ENCODE measurements around the gene SYT14.
"Not testable (repeated sequence)": the region's sequence is repeated elsewhere in the genome, so short reads cannot be mapped to it uniquely, and the experiment has no call there.

SYT14 gene

DNA sequence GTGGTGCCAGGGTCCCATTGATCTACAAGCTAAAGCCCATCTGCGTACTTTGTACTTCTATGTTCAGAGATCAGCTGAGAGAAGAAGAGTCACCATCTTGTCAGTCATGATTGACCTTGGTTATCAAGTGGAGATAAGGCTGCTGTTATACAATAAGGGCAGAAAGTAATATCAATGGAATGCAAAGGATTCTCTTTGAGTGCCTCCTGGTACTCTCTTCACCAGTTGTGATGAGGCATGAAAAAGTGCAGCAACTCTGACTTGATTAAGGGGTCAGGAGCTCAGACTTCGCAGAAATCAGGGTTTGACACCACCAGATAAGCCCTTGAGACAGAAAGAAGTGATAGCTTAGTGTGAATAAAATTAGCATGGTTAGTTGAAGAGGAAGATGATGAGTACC lies 25.7 kb upstream of the SYT14 start:
- no peak overlapping the region for H3K9ac ChIP-seq (ENCODE audit: low read length)
- no peaks in the 10 kb centered on the region for H3K27me3 ChIP-seq (ENCODE audit: low read depth, low read length)
- H3K4me1 ChIP-seq (ENCODE audit: low read length) = no peaks in the 10 kb centered on the region
- no peak overlapping the region for H3K4me3 ChIP-seq (ENCODE audit: low read length)
- H3K36me3 ChIP-seq (replicated peaks; ENCODE audit: low read depth, low read length) = no peaks in the 10 kb centered on the region
- no peak overlapping the region for H2AFZ ChIP-seq (ENCODE audit: low read depth, low read length)
- no peaks in the 10 kb centered on the region for H3K9me3 ChIP-seq (ENCODE audit: insufficient read depth, low read length)
- H3K27ac ChIP-seq (ENCODE audit: low read length) = no peak overlapping the region
- H3K79me2 ChIP-seq (ENCODE audit: low read length) = no peaks in the 10 kb centered on the region
- no peak overlapping the region for H3K4me2 ChIP-seq (ENCODE audit: low read length)
- TF ChIP-seq, protein P1, sequence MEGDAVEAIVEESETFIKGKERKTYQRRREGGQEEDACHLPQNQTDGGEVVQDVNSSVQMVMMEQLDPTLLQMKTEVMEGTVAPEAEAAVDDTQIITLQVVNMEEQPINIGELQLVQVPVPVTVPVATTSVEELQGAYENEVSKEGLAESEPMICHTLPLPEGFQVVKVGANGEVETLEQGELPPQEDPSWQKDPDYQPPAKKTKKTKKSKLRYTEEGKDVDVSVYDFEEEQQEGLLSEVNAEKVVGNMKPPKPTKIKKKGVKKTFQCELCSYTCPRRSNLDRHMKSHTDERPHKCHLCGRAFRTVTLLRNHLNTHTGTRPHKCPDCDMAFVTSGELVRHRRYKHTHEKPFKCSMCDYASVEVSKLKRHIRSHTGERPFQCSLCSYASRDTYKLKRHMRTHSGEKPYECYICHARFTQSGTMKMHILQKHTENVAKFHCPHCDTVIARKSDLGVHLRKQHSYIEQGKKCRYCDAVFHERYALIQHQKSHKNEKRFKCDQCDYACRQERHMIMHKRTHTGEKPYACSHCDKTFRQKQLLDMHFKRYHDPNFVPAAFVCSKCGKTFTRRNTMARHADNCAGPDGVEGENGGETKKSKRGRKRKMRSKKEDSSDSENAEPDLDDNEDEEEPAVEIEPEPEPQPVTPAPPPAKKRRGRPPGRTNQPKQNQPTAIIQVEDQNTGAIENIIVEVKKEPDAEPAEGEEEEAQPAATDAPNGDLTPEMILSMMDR (IDR thresholded peaks at IDR 0.05; ENCODE audit: low read depth, low read length) = no peak
- TF ChIP-seq EZH2phosphoT487 (IDR thresholded peaks at IDR 0.05; ENCODE audit: low read depth) = no peak
- H4K20me1 ChIP-seq (ENCODE audit: insufficient read depth, low read length) = no peaks in the 10 kb centered on the region

DNA sequence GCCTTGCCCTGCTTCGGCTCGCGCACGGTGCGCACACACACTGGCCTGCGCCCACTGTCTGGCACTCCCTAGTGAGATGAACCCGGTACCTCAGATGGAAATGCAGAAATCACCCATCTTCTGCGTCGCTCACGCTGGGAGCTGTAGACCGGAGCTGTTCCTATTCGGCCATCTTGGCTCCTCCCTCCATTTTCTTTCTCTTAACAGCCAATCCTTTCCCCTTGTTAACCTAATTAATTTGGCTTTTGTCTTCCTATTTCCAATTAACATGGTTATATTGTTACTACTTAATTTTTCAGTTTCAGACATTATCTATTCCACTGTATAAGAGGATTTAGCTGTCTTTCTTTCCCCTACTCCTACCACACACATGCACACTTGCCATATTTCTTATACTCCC lies 18.4 kb upstream of the SYT14 start:
- not testable (repeated sequence) for H3K79me2 ChIP-seq (ENCODE audit: low read length); H3K9me3 ChIP-seq (ENCODE audit: insufficient read depth, low read length); H4K20me1 ChIP-seq (ENCODE audit: insufficient read depth, low read length); H3K36me3 ChIP-seq (replicated peaks; ENCODE audit: low read depth, low read length); H3K27me3 ChIP-seq (ENCODE audit: low read depth, low read length); H2AFZ ChIP-seq (ENCODE audit: low read depth, low read length); H3K27ac ChIP-seq (ENCODE audit: low read length); H3K4me1 ChIP-seq (ENCODE audit: low read length); H3K9ac ChIP-seq (ENCODE audit: low read length); H3K4me2 ChIP-seq (ENCODE audit: low read length); H3K4me3 ChIP-seq (ENCODE audit: low read length)

- no peaks in the 10 kb centered on the region for H4K20me1 ChIP-seq (ENCODE audit: insufficient read depth, low read length)
- H3K79me2 ChIP-seq (ENCODE audit: low read length) = no peaks in the 10 kb centered on the region
- no peak overlapping the region for H2AFZ ChIP-seq (ENCODE audit: low read depth, low read length)
- H3K9ac ChIP-seq (ENCODE audit: low read length) = no peak overlapping the region
- H3K4me2 ChIP-seq (ENCODE audit: low read length) = no peak overlapping the region
- no peaks in the 10 kb centered on the region for H3K4me1 ChIP-seq (ENCODE audit: low read length)
- H3K36me3 ChIP-seq (replicated peaks; ENCODE audit: low read depth, low read length) = no peaks in the 10 kb centered on the region
- H3K27ac ChIP-seq (ENCODE audit: low read length) = no peak overlapping the region
- TF ChIP-seq, protein P1 (IDR thresholded peaks at IDR 0.05; ENCODE audit: low read depth, low read length) = no peak
- TF ChIP-seq EZH2phosphoT487 (IDR thresholded peaks at IDR 0.05; ENCODE audit: low read depth) = no peak
- H3K4me3 ChIP-seq (ENCODE audit: low read length) = no peak overlapping the region
- no peaks in the 10 kb centered on the region for H3K9me3 ChIP-seq (ENCODE audit: insufficient read depth, low read length)
- peaks cover 16% of the 10 kb centered on the region; the same call in 1 of the 2 replicates for H3K27me3 ChIP-seq (ENCODE audit: low read depth, low read length)
These were observed 17.2 kb upstream of the SYT14 start for GRCh38 chr1:209920844-209921243.

GRCh38 chr1:209924390-209924789 lies 13.6 kb upstream of the SYT14 start:
- no peaks in the 10 kb centered on the region for H4K20me1 ChIP-seq (ENCODE audit: insufficient read depth, low read length)
- peaks cover 20% of the 10 kb centered on the region; the same call in 1 of the 2 replicates for H3K27me3 ChIP-seq (ENCODE audit: low read depth, low read length)
- no peak overlapping the region for H3K27ac ChIP-seq (ENCODE audit: low read length)
- H3K4me2 ChIP-seq (ENCODE audit: low read length) = no peak overlapping the region
- H2AFZ ChIP-seq (ENCODE audit: low read depth, low read length) = no peak overlapping the region
- H3K4me3 ChIP-seq (ENCODE audit: low read length) = no peak overlapping the region
- TF ChIP-seq EZH2phosphoT487 (IDR thresholded peaks at IDR 0.05; ENCODE audit: low read depth) = no peak
- TF ChIP-seq, protein P1 (IDR thresholded peaks at IDR 0.05; ENCODE audit: low read depth, low read length) = no peak
- no peaks in the 10 kb centered on the region for H3K36me3 ChIP-seq (replicated peaks; ENCODE audit: low read depth, low read length)
- H3K4me1 ChIP-seq (ENCODE audit: low read length) = no peaks in the 10 kb centered on the region
- H3K9ac ChIP-seq (ENCODE audit: low read length) = no peak overlapping the region
- no peaks in the 10 kb centered on the region for H3K79me2 ChIP-seq (ENCODE audit: low read length)
- no peaks in the 10 kb centered on the region for H3K9me3 ChIP-seq (ENCODE audit: insufficient read depth, low read length)

- Histone ChIP-seq H4K20me1 (ENCODE audit: insufficient read depth, low read length) (no peaks in the 10 kb centered on the region), H3K9me3 (ENCODE audit: insufficient read depth, low read length) (no peaks in the 10 kb centered on the region), H3K9ac (ENCODE audit: low read length) (no peak overlapping the region), H3K4me3 (ENCODE audit: low read length) (no peak overlapping the region), H3K36me3 (replicated peaks; ENCODE audit: low read depth, low read length) (no peaks in the 10 kb centered on the region), H3K27me3 (ENCODE audit: low read depth, low read length) (peaks cover 20% of the 10 kb centered on the region; the same call in 1 of the 2 replicates), H3K4me1 (ENCODE audit: low read length) (no peaks in the 10 kb centered on the region), H3K4me2 (ENCODE audit: low read length) (no peak overlapping the region), H2AFZ (ENCODE audit: low read depth, low read length) (no peak overlapping the region), H3K79me2 (ENCODE audit: low read length) (no peaks in the 10 kb centered on the region), H3K27ac (ENCODE audit: low read length) (no peak overlapping the region)
- TF ChIP-seq EZH2phosphoT487 (IDR thresholded peaks at IDR 0.05; ENCODE audit: low read depth) = no peak
- TF ChIP-seq, protein P1 (IDR thresholded peaks at IDR 0.05; ENCODE audit: low read depth, low read length) = no peak
These were observed 12.0 kb upstream of the SYT14 start for GRCh38 chr1:209926045-209926444.
